NCI-H2196 treated with DMSO at 0.1 percent for 48 hours (cell line): Measurements from ENCODE around the gene DGAT2.
"Not testable (repeated sequence)": the region's sequence is repeated elsewhere in the genome, so short reads cannot be mapped to it uniquely, and the experiment has no call there.

Experiments used
- DNase-seq: peaks from one replicate; lab custom pipeline; 2025; ENCODE audit not compliant: unreplicated experiment; lab: John Stamatoyannopoulos, UW

Gene DGAT2, protein sequence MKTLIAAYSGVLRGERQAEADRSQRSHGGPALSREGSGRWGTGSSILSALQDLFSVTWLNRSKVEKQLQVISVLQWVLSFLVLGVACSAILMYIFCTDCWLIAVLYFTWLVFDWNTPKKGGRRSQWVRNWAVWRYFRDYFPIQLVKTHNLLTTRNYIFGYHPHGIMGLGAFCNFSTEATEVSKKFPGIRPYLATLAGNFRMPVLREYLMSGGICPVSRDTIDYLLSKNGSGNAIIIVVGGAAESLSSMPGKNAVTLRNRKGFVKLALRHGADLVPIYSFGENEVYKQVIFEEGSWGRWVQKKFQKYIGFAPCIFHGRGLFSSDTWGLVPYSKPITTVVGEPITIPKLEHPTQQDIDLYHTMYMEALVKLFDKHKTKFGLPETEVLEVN

GRCh38 chr11:75768112-75768908, at the start of gene DGAT2:
TSS of gene DGAT2 (plus strand) at chr11:75768778. CDS start at chr11:75768992, 214 bp downstream.
- DNase-seq: peak; percentile 72

GRCh38 chr11:75719340-75720239, 49.0 kb upstream of the DGAT2 start:
- DNase-seq: no peak

- no peak for DNase-seq
These were observed 47.9 kb upstream of the DGAT2 start for GRCh38 chr11:75720639-75721038.

- no peak for DNase-seq
These were observed 46.5 kb upstream of the DGAT2 start for GRCh38 chr11:75721852-75722668.

DNA sequence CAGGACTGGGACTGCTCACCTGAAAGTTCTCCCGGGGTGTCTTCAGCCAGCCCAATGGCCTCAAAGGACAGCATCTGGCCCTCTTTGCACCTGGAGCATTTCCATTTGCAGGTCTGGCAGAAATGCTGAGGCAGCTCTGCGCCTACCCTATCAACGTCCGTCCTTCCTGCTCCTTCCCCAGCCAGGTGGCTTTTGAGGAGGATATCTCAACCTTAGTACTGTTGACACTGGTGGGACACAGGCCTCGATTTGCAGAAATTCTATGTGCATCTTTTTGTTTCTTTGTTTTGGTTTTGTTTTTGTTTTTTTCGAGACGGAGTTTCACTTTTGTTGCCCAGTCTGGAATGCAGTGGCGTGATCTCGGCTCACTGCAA, 45.9 kb upstream of the DGAT2 start:
- DNase-seq: no peak

- DNase-seq: no peak
These were observed 42.8 kb upstream of the DGAT2 start for GRCh38 chr11:75725547-75726320.

DNA sequence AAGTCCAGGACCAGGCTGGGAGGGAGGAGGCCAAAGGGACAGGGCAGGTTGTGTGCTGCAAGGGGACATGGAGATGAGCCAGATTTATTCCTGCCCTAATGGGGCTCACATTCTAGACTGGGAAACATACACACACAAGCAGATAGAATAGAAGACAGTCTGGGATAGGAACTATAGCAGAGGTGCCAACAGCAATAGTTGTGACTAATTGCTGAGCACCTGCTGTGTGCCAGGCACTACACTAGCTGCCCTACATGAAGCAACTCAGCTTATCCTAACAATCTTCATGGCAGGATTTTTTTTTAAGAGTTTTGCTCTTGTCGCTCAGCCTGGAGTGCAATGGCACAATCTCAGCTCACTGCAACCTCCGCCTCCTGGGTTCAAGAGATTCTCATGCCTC, 39.6 kb upstream of the DGAT2 start:
- DNase-seq: no peak

- DNase-seq: no peak
These were observed 37.5 kb upstream of the DGAT2 start for GRCh38 chr11:75731095-75731494.

- no peak for DNase-seq
These were observed 35.5 kb upstream of the DGAT2 start for GRCh38 chr11:75733071-75733430.

DNA sequence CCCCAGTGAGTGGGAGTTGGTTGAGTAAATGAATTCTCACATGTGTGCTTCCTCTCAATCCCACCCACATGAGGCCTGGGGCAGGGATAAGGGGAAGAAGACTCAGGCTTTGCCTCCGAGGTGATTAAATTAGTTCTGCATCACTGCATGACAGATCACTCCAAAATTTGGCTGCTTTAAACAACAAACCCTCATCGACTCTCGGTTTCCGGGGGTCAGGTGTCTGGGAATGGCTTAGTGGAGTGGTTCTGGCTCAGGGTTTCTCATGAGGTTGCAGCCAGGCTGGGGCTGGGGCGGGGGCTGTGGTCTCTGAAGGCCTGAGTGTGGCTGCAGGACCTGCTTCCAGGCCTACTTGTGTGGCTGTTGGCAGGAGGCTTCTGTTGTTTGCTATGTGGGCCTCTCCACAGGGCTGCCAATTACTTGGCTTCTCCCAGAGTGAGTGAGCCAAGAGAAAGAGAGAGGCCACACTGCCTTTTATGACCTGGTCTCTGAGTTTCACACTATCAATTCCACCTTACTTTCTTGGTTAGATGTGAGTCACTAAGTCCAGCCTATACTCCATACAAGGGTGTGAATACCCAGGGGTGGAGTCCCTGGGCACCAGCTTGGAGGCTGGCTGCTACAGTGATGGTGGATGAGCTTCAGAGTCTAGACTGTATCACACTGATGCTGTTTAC, 35.0 kb upstream of the DGAT2 start:
- DNase-seq: peak; percentile 70

GRCh38 chr11:75734491-75735180, 33.9 kb upstream of the DGAT2 start:
- DNase-seq: no peak

GRCh38 chr11:75735181-75735845, 33.3 kb upstream of the DGAT2 start:
- no peak for DNase-seq

DNA sequence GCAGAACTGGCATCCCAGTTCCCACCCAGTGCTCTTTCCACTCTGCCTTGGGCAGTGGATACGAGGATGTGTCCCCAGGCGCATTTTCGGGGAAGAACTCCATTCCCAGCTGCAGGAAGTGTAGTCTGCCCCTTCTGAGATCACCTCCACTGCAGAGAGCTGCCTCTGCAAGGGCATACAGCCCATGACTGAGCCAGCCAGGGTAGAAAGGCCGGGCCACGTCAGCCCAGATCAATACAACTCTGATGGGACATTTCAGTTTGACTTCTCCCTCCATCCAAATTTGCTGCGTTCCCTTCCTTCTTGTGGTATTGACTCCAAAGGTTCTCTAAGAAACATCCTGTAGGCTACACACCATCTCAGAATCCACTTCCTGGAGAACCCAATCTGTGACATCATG, 31.3 kb upstream of the DGAT2 start:
- DNase-seq: no peak

GRCh38 chr11:75740681-75741080, 27.9 kb upstream of the DGAT2 start:
- DNase-seq: no peak

DNA sequence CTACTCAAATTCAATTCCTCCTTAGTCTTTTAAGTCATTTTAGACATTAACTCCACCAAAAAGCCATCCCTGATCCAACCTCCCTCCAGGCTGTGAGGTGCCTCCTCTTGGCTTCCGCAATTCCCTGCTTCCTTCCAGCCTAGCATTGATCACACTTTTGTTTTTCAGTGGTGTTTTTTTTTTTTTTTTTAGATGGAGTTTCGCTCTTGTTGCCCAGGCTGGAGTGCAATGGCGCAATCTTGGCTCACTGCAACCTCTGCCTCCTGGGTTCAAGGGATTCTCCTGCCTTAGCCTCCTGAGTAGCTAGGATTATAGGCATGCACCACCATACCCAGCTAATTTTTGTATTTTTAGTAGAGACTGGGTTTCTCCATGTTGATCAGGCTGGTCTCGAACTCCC, 25.4 kb upstream of the DGAT2 start:
- not testable (repeated sequence) for DNase-seq

- DNase-seq: no peak
These were observed 24.6 kb upstream of the DGAT2 start for GRCh38 chr11:75743711-75744563.

- no peak for DNase-seq
These were observed 22.8 kb upstream of the DGAT2 start for GRCh38 chr11:75745807-75746206.
